HG02885 (cell line): Measurements from ENCODE around the gene ANKH.

Experiments
- ATAC-seq: cut with Tn5 transposase; IDR thresholded peaks from one replicate; pipeline ENCODE4 v1.9.1; 2021; ENCODE audit warnings: mild to moderate bottlenecking; ENCODE audit not compliant: unreplicated experiment, poor library complexity

ANKH gene

GRCh38 chr5:14656898-14657297, 214.7 kb downstream of the ANKH start:
- no peak for ATAC-seq

DNA sequence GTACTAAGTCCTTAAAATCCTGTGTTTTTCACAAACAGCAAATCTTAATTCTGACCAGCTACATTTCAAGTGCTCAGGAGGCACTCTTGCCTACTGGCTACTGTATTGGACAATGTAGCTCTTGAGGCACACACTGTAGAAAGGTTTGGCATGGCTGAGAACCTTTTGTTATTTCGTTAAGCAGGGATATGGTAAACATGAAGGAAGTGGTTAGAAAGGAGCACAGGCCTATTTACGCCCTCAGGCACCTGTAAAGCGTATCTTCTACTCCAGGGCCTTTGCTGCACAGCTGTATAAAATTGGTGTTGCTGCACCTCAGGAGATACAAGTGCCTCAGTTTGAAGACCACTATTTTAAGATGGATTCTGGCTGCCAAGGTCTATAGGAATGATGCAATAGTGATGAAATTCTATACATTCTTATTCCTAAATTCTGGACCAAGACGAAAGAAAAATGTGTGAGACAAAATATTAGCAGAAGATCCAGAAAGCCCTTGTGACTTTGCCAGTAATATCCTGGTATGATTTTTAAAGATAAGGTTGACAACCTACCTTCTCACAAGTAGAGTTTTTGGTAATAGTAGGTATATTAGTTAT, 216.3 kb downstream of the ANKH start:
- no peak for ATAC-seq
